Aorta (tissue), 5 donors: ENCODE data around the gene PCGF3. TPM values are rescaled to one million over a fixed set of nuclear protein-coding genes. Genes with fewer than 3 reads are reported as not detected.

Experiments
- ATAC-seq: fragments of 200-7000 bp; cut with Tn5 transposase; one replicate; pipeline ENCODE4 v1.9.1; 2022; ENCODE audit warnings: moderate library complexity; ENCODE audit not compliant: low FRiP score
- DNase-seq, 2 donors: peaks; one replicate each; pipeline ENCODE4 v3.0.0-alpha.2; 2020
- H3K27ac ChIP-seq, 2 donors: one replicate each; pipeline ENCODE4 v1.5.1; 2013; ENCODE audit warnings: low read length in 2 of 2, mild to moderate bottlenecking in 2 of 2, moderate library complexity in 2 of 2, control low read depth in 1 of 2, inconsistent platforms in 1 of 2, low read depth in 1 of 2
- H3K27me3 ChIP-seq, 2 donors: one replicate each; pipeline ENCODE4 v1.6.1; 2013; ENCODE audit warnings: control low read depth in 1 of 2, low read length in 1 of 2, mild to moderate bottlenecking in 1 of 2, moderate library complexity in 1 of 2; ENCODE audit not compliant: insufficient read depth in 2 of 2, control insufficient read depth in 1 of 2
- H3K36me3 ChIP-seq, 2 donors: one replicate each; pipeline ENCODE4 v1.6.1; 2013; ENCODE audit warnings: control low read depth in 1 of 2, low read length in 1 of 2, mild to moderate bottlenecking in 1 of 2; ENCODE audit not compliant: insufficient read depth in 2 of 2, control insufficient read depth in 1 of 2
- H3K4me1 ChIP-seq, 2 donors: one replicate each; pipeline ENCODE4 v1.6.1; 2013; ENCODE audit warnings: low read length in 2 of 2, control low read depth in 1 of 2, mild to moderate bottlenecking in 1 of 2, moderate library complexity in 1 of 2; ENCODE audit not compliant: insufficient read depth in 2 of 2, control insufficient read depth in 1 of 2
- H3K4me3 ChIP-seq, 2 donors: one replicate each; pipeline ENCODE4 v1.5.1; 2013; ENCODE audit warnings: low read length in 2 of 2, control low read depth in 1 of 2, mild to moderate bottlenecking in 1 of 2
- H3K9me3 ChIP-seq: one replicate; pipeline ENCODE4 v1.6.1; 2013; ENCODE audit warnings: mild to moderate bottlenecking, low read length; ENCODE audit not compliant: control insufficient read depth
- WGBS, 2 donors: extraction: QIAGEN DNeasy Blood & Tissue Kit; methylation state at CpG; one replicate each; pipeline ENCODE4 v1.1.7; 2013; 5-methylcytosine and 5-hydroxymethylcytosine counted together
- intact Hi-C, 2 donors: fragments of 100-400 bp; cut with DNase I; formaldehyde crosslinking; loops; one replicate each; pipeline versions ENCODE4 v1.14.2 to v1.15.0; 2022
- polyA plus RNA-seq, 2 donors: library from polyadenylated mRNA; stranded (reverse); fragments of 200-250 nt; gene quantifications; one replicate each; pipeline ENCODE4 v1.2.3, GENCODE V29; 2013
- total RNA-seq, 2 donors: library from RNA; stranded (reverse); fragmentation: NEBNext Ultra II Directional; extraction: Animal tissue kit (Norgen Biotek cat#: 25700); gene quantifications; one replicate each; pipeline ENCODE4 v1.2.1, GENCODE V29; 2021
- donor health status: healthy with polysubstance abuse.
- donor health status: Bipolar disorder and iron deficiency.
- donor health status: DM: no; HTN: no; CAD: no.
- donor health status: DM: no; HTN: no; CAD: no.
- donor health status: DM: yes; HTN: yes; CAD: no.

Gene PCGF3
- total and polyA plus RNA-seq, 4 donors, result 17.7 to 59.4 (median 37.0) TPM

- H3K27me3 ChIP-seq, result no peaks in the 10 kb centered on the region
- ATAC-seq (no peak), DNase-seq (no peak)
- H3K4me3 ChIP-seq, result no peak overlapping the region
- peaks cover 1% of the 10 kb centered on the region for H3K9me3 ChIP-seq
- WGBS, 2 donors, result 83 to 84% methylated on average over 42 of the region's 42 CpGs
- H3K4me1 ChIP-seq, result no peaks in the 10 kb centered on the region
- no peak overlapping the region for H3K27ac ChIP-seq
- intact Hi-C loops, result no loop called here
- H3K36me3 ChIP-seq, result no peaks in the 10 kb centered on the region
These were observed 112.7 kb downstream of the PCGF3 start for GRCh38 chr4:818106-818921.

- intact Hi-C loops, result no loop called here
- no peak for DNase-seq
- WGBS, 2 donors, result 75 to 76% methylated on average over 20 of the region's 20 CpGs
These were observed 114.0 kb downstream of the PCGF3 start for GRCh38 chr4:819401-820229.

More at GRCh38 chr4:819401-820229, 114.0 kb downstream of the PCGF3 start:
- H3K4me3 ChIP-seq, result no peak overlapping the region
- H3K36me3 ChIP-seq, result no peaks in the 10 kb centered on the region
- no peak overlapping the region for H3K27ac ChIP-seq
- ATAC-seq, result no peak
- peaks cover 1% of the 10 kb centered on the region for H3K9me3 ChIP-seq
- no peaks in the 10 kb centered on the region for H3K27me3 ChIP-seq
- no peaks in the 10 kb centered on the region for H3K4me1 ChIP-seq

Other genes with a start within 250 kb of the PCGF3 start
- gene ZNF721, start 206.7 kb upstream of the PCGF3 start, total RNA-seq, result 10 to 100 TPM; 26.4 to 33.7 TPM
- 10 to 100 TPM; 13.6 to 13.9 TPM for gene ZNF721, start 206.7 kb upstream of the PCGF3 start, polyA plus RNA-seq
- 10 to 100 TPM; 45.3 to 72.1 TPM for gene PIGG, start 206.6 kb upstream of the PCGF3 start, total RNA-seq
- 10 to 100 TPM; 13.4 to 45.1 TPM for gene PIGG, start 206.6 kb upstream of the PCGF3 start, polyA plus RNA-seq
- not detected for gene TMEM271, start 129.5 kb upstream of the PCGF3 start, total RNA-seq
- gene TMEM271, start 129.5 kb upstream of the PCGF3 start, polyA plus RNA-seq, result not detected
- 1 to 10 TPM; 1.9 to 2.4 TPM for gene PDE6B, start 80.3 kb upstream of the PCGF3 start, total RNA-seq
- 1 to 10 TPM; 1.1 to 4.0 TPM for gene PDE6B, start 80.3 kb upstream of the PCGF3 start, polyA plus RNA-seq
- 100 to 1,000 TPM; 152 to 162 TPM for gene ATP5ME, start 31.6 kb upstream of the PCGF3 start, total RNA-seq
- gene ATP5ME, start 31.6 kb upstream of the PCGF3 start, polyA plus RNA-seq, result 100 to 1,000 TPM; 492 to 599 TPM
- gene MYL5, start 31.3 kb upstream of the PCGF3 start, total RNA-seq, result 10 to 100 TPM in 1 of 2 donors, 1 to 10 TPM in 1; 5.7 to 11.5 TPM
- 10 to 100 TPM; 15.4 to 19.8 TPM for gene MYL5, start 31.3 kb upstream of the PCGF3 start, polyA plus RNA-seq
- 10 to 100 TPM; 10.8 to 20.0 TPM for gene SLC49A3, start 16.7 kb upstream of the PCGF3 start, total RNA-seq
- 10 to 100 TPM in 1 of 2 donors, 1 to 10 TPM in 1; 3.0 to 22.9 TPM for gene SLC49A3, start 16.7 kb upstream of the PCGF3 start, polyA plus RNA-seq
- gene CPLX1, start 120.3 kb downstream of the PCGF3 start, total RNA-seq, result 10 to 100 TPM in 1 of 2 donors, 1 to 10 TPM in 1; 5.2 to 13.7 TPM
- under 1 TPM; 0.13 to 0.50 TPM for gene CPLX1, start 120.3 kb downstream of the PCGF3 start, polyA plus RNA-seq
- gene GAK, start 226.5 kb downstream of the PCGF3 start, total RNA-seq, result 10 to 100 TPM; 90.8 to 98.0 TPM
- gene GAK, start 226.5 kb downstream of the PCGF3 start, polyA plus RNA-seq, result 100 to 1,000 TPM in 1 of 2 donors, 10 to 100 TPM in 1; 52.0 to 300 TPM
- gene TMEM175, start 226.6 kb downstream of the PCGF3 start, total RNA-seq, result 10 to 100 TPM; 17.4 to 26.0 TPM
- gene TMEM175, start 226.6 kb downstream of the PCGF3 start, polyA plus RNA-seq, result 10 to 100 TPM; 35.2 to 81.3 TPM